AML-193 (cell line): Measurements from ENCODE around the gene WDR13.
"Not testable (repeated sequence)": the region's sequence is repeated elsewhere in the genome, so short reads cannot be mapped to it uniquely, and the experiment has no call there.

Source experiments
- DNase-seq, 2 experiments: peaks; one replicate each; lab custom pipeline; 2025; lab: John Stamatoyannopoulos, UW

Gene WDR13

GRCh38 chrX:48597353-48598264 lies at the start of gene WDR13:
TSS of gene WDR13 (plus strand) at chrX:48597492. CDS start at chrX:48597997, 505 bp downstream.
- DNase-seq = peak; percentile 70 to 73

- DNase-seq = no peak
These were observed 48.4 kb upstream of the WDR13 start for GRCh38 chrX:48548871-48549270.

GRCh38 chrX:48555731-48556325 lies 41.5 kb upstream of the WDR13 start:
- not testable (repeated sequence) for DNase-seq

GRCh38 chrX:48558271-48558670 lies 39.0 kb upstream of the WDR13 start:
- DNase-seq = no peak

- DNase-seq = no peak
These were observed 37.7 kb upstream of the WDR13 start for GRCh38 chrX:48559636-48560035.

GRCh38 chrX:48560056-48560455 lies 37.2 kb upstream of the WDR13 start:
- DNase-seq = no peak

- DNase-seq = no peak
These were observed 36.6 kb upstream of the WDR13 start for GRCh38 chrX:48560681-48561080.

- no peak for DNase-seq
These were observed 27.3 kb upstream of the WDR13 start for GRCh38 chrX:48569958-48570357.

- no peak for DNase-seq
These were observed 23.5 kb upstream of the WDR13 start for GRCh38 chrX:48573690-48574269.

GRCh38 chrX:48574270-48575266 lies 22.7 kb upstream of the WDR13 start, which contains the start of gene RBM3:
TSS of gene RBM3 (plus strand) at chrX:48574484. CDS start at chrX:48575181, 697 bp downstream.
- DNase-seq = peak; percentile 66 to 76

- no peak for DNase-seq
These were observed 21.6 kb upstream of the WDR13 start for GRCh38 chrX:48575642-48576041.

GRCh38 chrX:48576108-48576507 lies 21.2 kb upstream of the WDR13 start:
- DNase-seq = no peak

GRCh38 chrX:48578661-48579128 lies 18.6 kb upstream of the WDR13 start:
- no peak for DNase-seq

- DNase-seq = no peak
These were observed 18.0 kb upstream of the WDR13 start for GRCh38 chrX:48579259-48579658.

GRCh38 chrX:48580662-48581061 lies 16.6 kb upstream of the WDR13 start:
- no peak for DNase-seq

GRCh38 chrX:48584698-48585097 lies 12.6 kb upstream of the WDR13 start:
- DNase-seq = no peak

- DNase-seq = no peak
These were observed 7.7 kb upstream of the WDR13 start for GRCh38 chrX:48589482-48590162.

GRCh38 chrX:48590203-48591103 lies 6.8 kb upstream of the WDR13 start:
- no peak for DNase-seq

GRCh38 chrX:48591255-48591791 lies 6.0 kb upstream of the WDR13 start:
- no peak for DNase-seq

GRCh38 chrX:48592971-48593370 lies 4.3 kb upstream of the WDR13 start:
- DNase-seq = no peak
